ENCODE data around the gene PLEKHG5. TPM values are rescaled to one million over a fixed set of nuclear protein-coding genes. Genes with fewer than 3 reads are reported as not detected.

PLEKHG5 gene
- total and polyA plus RNA-seq, 4 donors = 3.4 to 22.9 (median 10.0) TPM

DNA sequence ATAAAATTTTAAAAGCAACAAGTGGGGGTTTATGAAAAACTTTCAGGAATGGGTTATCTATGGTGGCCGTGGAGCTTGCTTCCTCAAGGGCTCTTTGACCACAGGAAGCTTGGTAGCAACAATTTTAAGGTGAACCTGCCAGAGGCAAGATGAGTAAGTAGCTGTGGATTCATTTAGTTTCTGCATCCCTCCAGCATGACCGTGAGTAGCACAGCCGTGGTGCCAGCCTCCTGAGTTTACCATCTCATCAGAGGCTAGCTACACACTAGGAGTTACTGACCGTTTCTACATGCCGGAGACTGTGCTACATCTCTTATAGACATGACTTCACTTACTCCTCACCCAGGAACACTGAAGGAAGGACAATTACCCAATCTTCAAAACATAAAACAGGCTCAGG is 30.1 kb upstream of the PLEKHG5 start:
- peaks cover 0 to 14% (median 0%) of the 10 kb centered on the region in 5 donors for H3K4me1 ChIP-seq (ENCODE audit: control insufficient read depth in 5 of 5, insufficient read depth in 5 of 5, low read length in 5 of 5)
- DNase-seq = no peak
- no peak overlapping the region for H3K9ac ChIP-seq (ENCODE audit: insufficient read depth in 1 of 2, low read length in 2 of 2)
- ATAC-seq (ENCODE audit: insufficient read depth, low FRiP score) = no peak
- H3K27ac ChIP-seq (ENCODE audit: low read depth in 1 of 2, low read length in 1 of 2) = no peak overlapping the region
- TF ChIP-seq, protein P1, sequence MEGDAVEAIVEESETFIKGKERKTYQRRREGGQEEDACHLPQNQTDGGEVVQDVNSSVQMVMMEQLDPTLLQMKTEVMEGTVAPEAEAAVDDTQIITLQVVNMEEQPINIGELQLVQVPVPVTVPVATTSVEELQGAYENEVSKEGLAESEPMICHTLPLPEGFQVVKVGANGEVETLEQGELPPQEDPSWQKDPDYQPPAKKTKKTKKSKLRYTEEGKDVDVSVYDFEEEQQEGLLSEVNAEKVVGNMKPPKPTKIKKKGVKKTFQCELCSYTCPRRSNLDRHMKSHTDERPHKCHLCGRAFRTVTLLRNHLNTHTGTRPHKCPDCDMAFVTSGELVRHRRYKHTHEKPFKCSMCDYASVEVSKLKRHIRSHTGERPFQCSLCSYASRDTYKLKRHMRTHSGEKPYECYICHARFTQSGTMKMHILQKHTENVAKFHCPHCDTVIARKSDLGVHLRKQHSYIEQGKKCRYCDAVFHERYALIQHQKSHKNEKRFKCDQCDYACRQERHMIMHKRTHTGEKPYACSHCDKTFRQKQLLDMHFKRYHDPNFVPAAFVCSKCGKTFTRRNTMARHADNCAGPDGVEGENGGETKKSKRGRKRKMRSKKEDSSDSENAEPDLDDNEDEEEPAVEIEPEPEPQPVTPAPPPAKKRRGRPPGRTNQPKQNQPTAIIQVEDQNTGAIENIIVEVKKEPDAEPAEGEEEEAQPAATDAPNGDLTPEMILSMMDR (IDR thresholded peaks at IDR 0.05; ENCODE audit: control extremely low read depth, extremely low read depth) = no peak
- WGBS, 2 donors = 66 to 68% methylated on average over 5 of the region's 5 CpGs
- H3K36me3 ChIP-seq (ENCODE audit: control insufficient read depth in 4 of 4, insufficient read depth in 4 of 4, low read length in 4 of 4) = peaks cover 4 to 12% (median 7%) of the 10 kb centered on the region in 4 donors
- H3K9me3 ChIP-seq (ENCODE audit: control insufficient read depth in 4 of 4, insufficient read depth in 3 of 4, low read length in 3 of 4) = no peaks in the 10 kb centered on the region
- H3K4me3 ChIP-seq = no peak overlapping the region
- no peaks in the 10 kb centered on the region for H3K27me3 ChIP-seq (ENCODE audit: control insufficient read depth in 3 of 3, insufficient read depth in 3 of 3, low read length in 2 of 3)

- no peaks in the 10 kb centered on the region for H3K9me3 ChIP-seq (ENCODE audit: control insufficient read depth in 4 of 4, insufficient read depth in 3 of 4, low read length in 3 of 4)
- peaks cover 0 to 14% (median 0%) of the 10 kb centered on the region in 5 donors for H3K4me1 ChIP-seq (ENCODE audit: control insufficient read depth in 5 of 5, insufficient read depth in 5 of 5, low read length in 5 of 5)
- H3K9ac ChIP-seq (ENCODE audit: insufficient read depth in 1 of 2, low read length in 2 of 2) = peak overlapping the region in 1 of 2 donors; percentile 15
- peak; percentile 47 for ATAC-seq (ENCODE audit: insufficient read depth, low FRiP score)
- TF ChIP-seq, protein P1 (IDR thresholded peaks at IDR 0.05; ENCODE audit: control extremely low read depth, extremely low read depth) = no peak
- no peak overlapping the region for H3K27ac ChIP-seq (ENCODE audit: low read depth in 1 of 2, low read length in 1 of 2)
- H3K36me3 ChIP-seq (ENCODE audit: control insufficient read depth in 4 of 4, insufficient read depth in 4 of 4, low read length in 4 of 4) = peaks cover 0 to 3% (median 0%) of the 10 kb centered on the region in 4 donors
- DNase-seq = peak; percentile 82 to 91 (median 87)
- no peaks in the 10 kb centered on the region for H3K27me3 ChIP-seq (ENCODE audit: control insufficient read depth in 3 of 3, insufficient read depth in 3 of 3, low read length in 2 of 3)
- no peak overlapping the region for H3K4me3 ChIP-seq
- 46 to 64% methylated on average over 13 of the region's 13 CpGs for WGBS, 2 donors
These were observed 28.6 kb upstream of the PLEKHG5 start for GRCh38 chr1:6519935-6520671.

DNA sequence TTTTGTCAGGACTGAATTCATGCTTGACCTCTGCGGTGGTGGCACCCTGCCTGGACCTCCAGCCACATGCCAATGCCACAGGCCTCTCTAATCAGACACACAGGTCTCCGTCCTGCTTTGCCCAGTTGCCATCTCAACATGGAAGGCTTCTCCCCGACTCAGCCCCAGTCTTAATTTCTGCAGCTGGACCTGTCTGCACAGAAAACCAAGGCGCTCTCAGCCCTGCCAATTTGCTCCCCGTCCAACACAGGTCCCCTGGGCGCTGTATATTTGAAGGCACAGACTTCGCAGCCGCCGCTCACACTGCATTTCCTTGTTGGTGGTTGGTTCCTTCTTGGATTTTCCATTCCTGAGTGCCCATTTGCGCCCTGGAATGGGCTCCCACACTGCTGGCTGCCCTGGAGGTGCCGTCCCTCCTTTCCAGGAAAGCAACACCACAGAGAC is 28.0 kb upstream of the PLEKHG5 start:
- Histone ChIP-seq H3K9me3 (ENCODE audit: control insufficient read depth in 4 of 4, insufficient read depth in 3 of 4, low read length in 3 of 4) (no peaks in the 10 kb centered on the region), H3K27ac (ENCODE audit: low read depth in 1 of 2, low read length in 1 of 2) (no peak overlapping the region), H3K27me3 (ENCODE audit: control insufficient read depth in 3 of 3, insufficient read depth in 3 of 3, low read length in 2 of 3) (no peaks in the 10 kb centered on the region), H3K4me3 (no peak overlapping the region), H3K36me3 (ENCODE audit: control insufficient read depth in 4 of 4, insufficient read depth in 4 of 4, low read length in 4 of 4) (peaks cover 0 to 3% (median 0%) of the 10 kb centered on the region in 4 donors), H3K9ac (ENCODE audit: insufficient read depth in 1 of 2, low read length in 2 of 2) (no peak overlapping the region), H3K4me1 (ENCODE audit: control insufficient read depth in 5 of 5, insufficient read depth in 5 of 5, low read length in 5 of 5) (peaks cover 0 to 14% (median 0%) of the 10 kb centered on the region in 5 donors)
- ATAC-seq (ENCODE audit: insufficient read depth, low FRiP score) (no peak), DNase-seq (no peak)
- WGBS, 2 donors = 77 to 88% methylated on average over 11 of the region's 11 CpGs
- TF ChIP-seq, protein P1 (IDR thresholded peaks at IDR 0.05; ENCODE audit: control extremely low read depth, extremely low read depth) = no peak

All from lung (tissue), 12 donors.